Keratinocyte (primary cell): ENCODE measurements around the gene RALGPS1.

Experiments used
- CTCF ChIP-seq, 3 experiments: IDR thresholded peaks in 1 of 3; conservative IDR thresholded peaks in 1 of 3; optimal IDR thresholded peaks in 1 of 3; 2 replicates in 2 of 3; 3 replicates in 1 of 3; pipeline versions ENCODE3 to v1.5.1; 2011; ENCODE audit warnings: low read length in 3 of 3, mild to moderate bottlenecking in 3 of 3, moderate library complexity in 2 of 3, control low read depth in 1 of 3, inconsistent platforms in 1 of 3; ENCODE audit not compliant: insufficient read depth in 2 of 3; ENCODE audit errors: extremely low read depth in 1 of 3
- EZH2 ChIP-seq: IDR thresholded peaks from one replicate; pipeline ENCODE4 v1.6.1; 2012; ENCODE audit warnings: inconsistent platforms, mild to moderate bottlenecking, low read length, moderate library complexity

DNA sequence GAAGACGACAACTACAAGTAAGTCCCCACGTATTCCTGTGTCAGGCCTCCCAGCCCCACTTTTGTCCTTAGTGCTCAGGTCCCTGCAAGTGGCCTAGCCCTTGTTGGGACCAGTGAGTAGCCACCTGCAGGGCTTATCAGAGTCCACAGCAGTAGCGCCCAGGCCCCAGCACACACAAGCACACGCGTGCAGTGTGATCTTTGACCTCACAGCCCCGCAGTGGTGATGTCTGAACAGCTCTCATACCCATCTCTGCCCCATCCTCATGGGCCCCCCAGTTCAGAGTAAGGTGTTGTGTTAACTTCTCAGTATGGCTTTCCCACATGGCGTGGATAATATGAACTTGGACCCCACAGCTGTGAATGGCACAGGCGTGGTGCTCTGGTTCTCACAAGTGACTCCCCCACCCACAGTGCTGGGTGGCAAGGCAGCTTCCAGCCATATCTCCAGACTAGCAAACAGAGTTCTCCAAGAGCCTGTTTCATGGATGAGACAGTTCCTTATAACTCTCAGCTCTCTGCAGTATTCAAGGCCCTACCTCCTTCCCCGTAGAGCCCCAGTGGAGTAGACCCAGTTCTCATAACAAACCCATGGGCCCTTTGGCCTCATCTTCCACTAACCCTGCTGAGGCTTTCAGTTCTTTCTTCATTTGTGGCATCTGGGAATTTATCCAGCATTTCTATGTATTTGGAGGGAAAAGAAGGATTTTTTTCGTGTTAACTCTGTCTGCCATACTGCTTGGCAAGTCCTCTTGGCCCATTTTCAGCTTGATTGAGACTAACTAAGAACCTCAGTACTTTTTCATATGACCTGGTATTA, 254.4 kb downstream of the RALGPS1 start:
- TF ChIP-seq CTCF (optimal IDR thresholded peaks at IDR 0.05 in 1 of 3, IDR thresholded peaks at IDR 0.05 in 1 of 3, conservative IDR thresholded peaks at IDR 0.05 in 1 of 3; ENCODE audit: extremely low read depth in 1 of 3, insufficient read depth in 2 of 3, low read length in 3 of 3) (no peak), EZH2 (no peak)
